K562 (cell line): ENCODE results near the gene SRGAP2B. TPM values are rescaled to one million over a fixed set of nuclear protein-coding genes. Genes with fewer than 3 reads are reported as not detected.
"Not testable (repeated sequence)": the region's sequence is repeated elsewhere in the genome, so short reads cannot be mapped to it uniquely, and the experiment has no call there.

Experiments
- ATAC-seq: fragments of 200-7000 bp; cut with Tn5 transposase; 3 replicates; pipeline ENCODE4 v1.9.1; 2020; ENCODE audit warnings: moderate library complexity
- BruUV-seq: library from RNA; stranded (reverse); fragments of 400-500 nt; replicated peaks from 2 replicates; lab custom pipeline; 2021; lab: Mats Ljungman, UMichigan
- CTCF ChIA-PET: fragments of 300-600 bp; formaldehyde crosslinking; extraction: SDS; loops from one replicate; lab custom pipeline; 2021; ENCODE audit warnings: low intra/inter-chr PET ratio; lab: Yijun Ruan, JAX
- POLR2A ChIA-PET: fragments of 300-600, 350-650 bp; sonication (Branson Sonifier 250); formaldehyde crosslinking; extraction: SDS; loops from one replicate; lab custom pipeline; 2021; ENCODE audit warnings: antibody characterized with exemption, inconsistent platforms; lab: Yijun Ruan, JAX
- DNase-seq, 4 experiments: peaks; one replicate each; pipeline versions ENCODE4 v3.0.0 to v3.0.0-alpha.2; 2011 to 2018; ENCODE audit warnings: low spot score in 3 of 4, mixed read lengths in 3 of 4; ENCODE audit errors: extremely low read depth in 1 of 4
- FAIRE-seq: peaks from 2 replicates; lab custom pipeline; 2011; peaks lifted over from hg19 to GRCh38; lab: Jason Lieb, UNC
- H2AFZ ChIP-seq: 2 replicates; pipeline ENCODE4 v1.6.0; 2011; ENCODE audit warnings: low read depth, low read length, control low read depth, inconsistent platforms
- H3K27ac ChIP-seq: fragments of 200-600 bp; 3 replicates; pipeline ENCODE4 v1.8.0; 2011; ENCODE audit warnings: low read depth, mild to moderate bottlenecking, control low read depth, inconsistent platforms, low read length, moderate library complexity, mixed read lengths; ENCODE audit errors: extremely low read depth
- H3K27me3 ChIP-seq, 2 experiments: fragments of 300-600 bp in 1 of 2; 2 replicates in 1 of 2; 3 replicates in 1 of 2; pipeline versions ENCODE4 v1.6.0 to v1.8.0; 2011; ENCODE audit warnings: inconsistent platforms in 2 of 2, low read length in 2 of 2, mild to moderate bottlenecking in 1 of 2, mixed read lengths in 1 of 2, moderate library complexity in 1 of 2; ENCODE audit not compliant: control insufficient read depth in 2 of 2, insufficient read depth in 2 of 2
- H3K36me3 ChIP-seq: fragments of 300-600 bp; 3 replicates; pipeline ENCODE4 v1.8.0; 2011; ENCODE audit warnings: mild to moderate bottlenecking, low read length, inconsistent platforms; ENCODE audit not compliant: control insufficient read depth, insufficient read depth
- H3K4me1 ChIP-seq, 2 experiments: fragments of 200-600 bp in 1 of 2; replicated peaks in 1 of 2; 2 replicates in 1 of 2; 3 replicates in 1 of 2; pipeline versions ENCODE4 v1.5.1 to v1.8.0; 2011; ENCODE audit warnings: inconsistent platforms in 2 of 2, low read length in 2 of 2, mild to moderate bottlenecking in 1 of 2, mixed read lengths in 1 of 2, moderate library complexity in 1 of 2; ENCODE audit not compliant: control insufficient read depth in 2 of 2, insufficient read depth in 2 of 2
- H3K4me2 ChIP-seq: 2 replicates; pipeline ENCODE4 v1.6.1; 2011; ENCODE audit warnings: low read length, control low read depth, inconsistent platforms, mixed read lengths; ENCODE audit not compliant: insufficient read depth
- H3K4me3 ChIP-seq: fragments of 200-600 bp; sonication (generic), shearing (Covaris generic); 2 replicates; pipeline ENCODE4 v1.5.1; 2016; ENCODE audit warnings: control low read depth, inconsistent platforms
- H3K79me2 ChIP-seq: fragments of 200-600 bp; 3 replicates; pipeline ENCODE4 v1.8.0; 2011; ENCODE audit warnings: low read length, inconsistent platforms; ENCODE audit not compliant: control insufficient read depth, insufficient read depth
- H3K9ac ChIP-seq, 2 experiments: 2 replicates each; pipeline versions ENCODE4 v1.6.0 to v1.6.1; 2011; ENCODE audit warnings: low read depth in 2 of 2, low read length in 2 of 2, control low read depth in 1 of 2, inconsistent platforms in 1 of 2, mild to moderate bottlenecking in 1 of 2, mixed read lengths in 1 of 2; ENCODE audit not compliant: insufficient read depth in 1 of 2
- H3K9me1 ChIP-seq: one replicate; pipeline ENCODE4 v1.6.0; 2011; ENCODE audit warnings: inconsistent platforms, mild to moderate bottlenecking, low read length, moderate library complexity; ENCODE audit not compliant: control insufficient read depth, insufficient read depth
- H3K9me3 ChIP-seq: replicated peaks from 2 replicates; pipeline ENCODE4 v1.5.1; 2011; ENCODE audit warnings: low read depth, low read length, inconsistent platforms; ENCODE audit not compliant: control insufficient read depth, insufficient read depth
- H4K20me1 ChIP-seq: replicated peaks from 2 replicates; pipeline ENCODE4 v1.6.1; 2011; ENCODE audit warnings: low read length, inconsistent platforms, mixed read lengths; ENCODE audit not compliant: control insufficient read depth, insufficient read depth
- WGBS: fragments of 100-300 bp; shearing (Covaris generic); methylation state at CpG from one replicate; pipeline ENCODE4 v1.1.6; 2016; ENCODE audit warnings: low coverage, mixed read lengths; ENCODE audit not compliant: insufficient coverage; ENCODE audit errors: missing lambda C conversion rate; 5-methylcytosine and 5-hydroxymethylcytosine counted together
- in situ Hi-C: fragments of 300-500 bp; cut with MboI; formaldehyde crosslinking; loops from 4 replicates; pipeline ENCODE4 v1.15.0; 2018; ENCODE audit warnings: inconsistent platforms, mixed read lengths
- intact Hi-C: fragments of 100-400 bp; cut with micrococcal nuclease; formaldehyde crosslinking; loops from 2 replicates; pipeline ENCODE4 v1.14.2; 2022
- polyA plus RNA-seq, 8 experiments: library from polyadenylated mRNA; depleted of rRNA in 4 of 8; stranded (reverse) in 5 of 8; unstranded in 3 of 8; fragments of >200 nt; fragmentation: Nextera tagmentation in 2 of 8; fragmentation: Illumina TruSeq in 1 of 8; extraction: Ambion mirVana in 2 of 8; extraction: Trizol in 1 of 8; gene quantifications; 2 replicates each; pipeline versions ENCODE4 v1.2.1 to v1.2.3, GENCODE V29; 2011 to 2014; ENCODE audit warnings: inconsistent platforms in 1 of 8, missing spikeins in 1 of 8
- total RNA-seq, 7 experiments: library from RNA; depleted of rRNA in 6 of 7; stranded (reverse); fragments of >200 nt in 6 of 7; fragmentation: Illumina TruSeq in 2 of 7; extraction: Trizol in 2 of 7; gene quantifications; 2 replicates each; pipeline versions ENCODE4 v1.2.1 to v1.2.3, GENCODE V29; 2011 to 2021; ENCODE audit warnings: low replicate concordance in 1 of 7

The SRGAP2B gene
- total and polyA plus RNA-seq, 9 of the 15 experiments (the other 6 are each of a cell fraction or from before 2014, with no cell fraction given): 2.5 to 17.6 (median 4.0) TPM

GRCh38 chr1:145009928-145010327 is 85.2 kb downstream of the SRGAP2B start:
- in situ Hi-C loops, DNase-seq, BruUV-seq, H3K9me1 ChIP-seq, POLR2A ChIA-PET, intact Hi-C loops, H3K4me3 ChIP-seq, H3K4me2 ChIP-seq, H2AFZ ChIP-seq, CTCF ChIA-PET, H3K9ac ChIP-seq, H3K9me3 ChIP-seq, H3K27me3 ChIP-seq, H4K20me1 ChIP-seq, H3K36me3 ChIP-seq, H3K4me1 ChIP-seq, H3K79me2 ChIP-seq, H3K27ac ChIP-seq: not testable (repeated sequence)
- WGBS: 0% methylated on average over 2 of the region's 3 CpGs
- peak; percentile 77 for ATAC-seq
- FAIRE-seq: peak; percentile 84

- in situ Hi-C loops, CTCF ChIA-PET, H2AFZ ChIP-seq, FAIRE-seq, H3K27ac ChIP-seq, H3K4me1 ChIP-seq, H3K27me3 ChIP-seq, intact Hi-C loops, H3K36me3 ChIP-seq, H3K9me3 ChIP-seq, ATAC-seq, DNase-seq, H3K4me2 ChIP-seq, POLR2A ChIA-PET, H3K9me1 ChIP-seq, BruUV-seq, H3K79me2 ChIP-seq, H3K9ac ChIP-seq, H4K20me1 ChIP-seq, H3K4me3 ChIP-seq: not testable (repeated sequence)
- WGBS: no CpG with 5 or more reads among the region's 4 CpGs
These were observed 86.7 kb downstream of the SRGAP2B start for GRCh38 chr1:145008388-145008787.

- H3K4me2 ChIP-seq, H3K27ac ChIP-seq, H3K9me1 ChIP-seq, intact Hi-C loops, H3K27me3 ChIP-seq, CTCF ChIA-PET, H3K9me3 ChIP-seq, H4K20me1 ChIP-seq, H3K4me1 ChIP-seq, H3K36me3 ChIP-seq, ATAC-seq, BruUV-seq, H2AFZ ChIP-seq, DNase-seq, POLR2A ChIA-PET, H3K79me2 ChIP-seq, H3K9ac ChIP-seq, in situ Hi-C loops, FAIRE-seq, H3K4me3 ChIP-seq: not testable (repeated sequence)
- WGBS: 29% methylated on average over 1 of the region's 3 CpGs
These were observed 90.0 kb downstream of the SRGAP2B start for GRCh38 chr1:145005142-145005541.

DNA sequence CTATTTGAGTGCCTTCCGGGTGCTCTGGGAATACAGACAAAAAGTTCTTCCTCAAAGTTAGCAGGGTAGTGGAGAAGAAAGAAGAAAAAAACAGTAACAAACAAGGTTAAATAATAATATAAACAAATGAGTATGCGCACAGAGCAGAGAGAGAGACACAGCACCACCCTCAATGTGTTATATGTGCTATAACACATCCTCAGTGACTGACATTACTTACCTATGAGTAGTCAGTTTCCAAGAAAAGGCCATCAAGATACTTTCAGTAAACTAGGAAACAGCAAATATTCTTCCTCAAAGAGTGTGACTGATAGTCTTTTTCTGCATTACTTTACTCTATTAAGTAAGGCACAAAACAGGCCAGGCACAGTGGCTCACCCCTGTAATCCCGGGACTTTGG is 93.7 kb downstream of the SRGAP2B start:
- H3K79me2 ChIP-seq, H3K9ac ChIP-seq, CTCF ChIA-PET, H3K27me3 ChIP-seq, H3K4me3 ChIP-seq, POLR2A ChIA-PET, H3K4me1 ChIP-seq, DNase-seq, BruUV-seq, H2AFZ ChIP-seq, H3K27ac ChIP-seq, intact Hi-C loops, H3K4me2 ChIP-seq, H4K20me1 ChIP-seq, in situ Hi-C loops, FAIRE-seq, H3K36me3 ChIP-seq, H3K9me1 ChIP-seq, H3K9me3 ChIP-seq: not testable (repeated sequence)
- peak; percentile 45; the same call in 1 of the 3 replicates for ATAC-seq
- WGBS: 45% methylated on average over 2 of the region's 3 CpGs
